NCI-H2196 (cell line): ENCODE measurements around the gene COPS8.

ENCODE experiments used
- DNase-seq: peaks from one replicate; lab custom pipeline; 2025; ENCODE audit not compliant: unreplicated experiment; lab: John Stamatoyannopoulos, UW

Gene COPS8

DNA sequence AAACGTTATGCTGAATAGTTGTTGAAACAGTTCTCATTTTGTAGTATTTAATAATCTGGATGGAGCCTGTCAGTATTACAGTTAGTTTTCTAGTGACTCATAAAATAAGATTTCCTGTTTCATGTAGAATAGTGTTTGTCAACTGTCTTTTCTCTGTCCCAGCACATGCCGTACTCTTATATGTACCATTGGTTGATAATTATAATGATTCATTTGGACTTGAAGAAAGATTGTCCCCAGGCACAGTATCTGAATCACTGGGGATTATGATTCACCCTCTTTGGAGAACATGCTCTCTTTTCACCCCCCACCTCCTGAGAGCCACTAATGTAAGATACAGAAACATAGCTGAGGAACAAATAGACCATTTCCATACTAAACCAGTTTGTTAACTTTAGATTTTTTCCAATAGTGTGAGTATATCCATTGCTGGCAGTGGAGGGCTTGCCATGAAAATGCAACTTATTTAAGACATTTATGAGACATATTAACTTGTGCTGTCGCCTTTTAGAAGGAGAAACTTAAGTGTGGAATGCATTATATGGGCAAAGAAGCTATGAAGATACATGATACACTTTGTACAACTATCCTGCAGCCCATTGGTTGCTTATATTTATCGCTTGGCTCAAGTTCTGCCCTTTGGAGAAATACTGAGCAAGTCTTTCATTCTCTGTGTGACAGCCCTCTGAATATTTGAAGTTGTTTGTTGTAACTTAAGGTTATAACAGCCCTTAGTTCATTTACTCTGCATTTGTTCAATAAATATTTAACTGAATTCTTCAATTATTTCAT lies 12.4 kb downstream of the COPS8 start:
- DNase-seq: no peak

DNA sequence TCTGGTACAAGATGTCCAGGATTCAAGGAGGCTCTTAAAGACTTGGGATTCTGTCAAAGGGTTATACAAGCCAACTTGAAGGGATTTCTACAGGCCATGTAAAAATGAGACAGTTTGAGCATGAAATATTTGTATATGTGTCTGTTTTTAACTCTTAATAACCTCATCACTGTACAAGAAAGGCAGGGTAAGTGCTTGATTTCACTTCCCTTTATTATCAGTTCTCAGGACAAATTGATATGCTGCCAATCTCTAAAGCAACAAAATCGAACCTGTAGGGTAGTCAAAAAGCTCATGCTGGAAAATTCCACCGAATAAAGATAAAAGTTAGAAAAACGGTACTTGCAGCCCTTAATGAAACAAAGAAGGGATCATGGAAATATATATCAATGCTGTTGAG lies 14.1 kb downstream of the COPS8 start:
- DNase-seq: no peak

DNA sequence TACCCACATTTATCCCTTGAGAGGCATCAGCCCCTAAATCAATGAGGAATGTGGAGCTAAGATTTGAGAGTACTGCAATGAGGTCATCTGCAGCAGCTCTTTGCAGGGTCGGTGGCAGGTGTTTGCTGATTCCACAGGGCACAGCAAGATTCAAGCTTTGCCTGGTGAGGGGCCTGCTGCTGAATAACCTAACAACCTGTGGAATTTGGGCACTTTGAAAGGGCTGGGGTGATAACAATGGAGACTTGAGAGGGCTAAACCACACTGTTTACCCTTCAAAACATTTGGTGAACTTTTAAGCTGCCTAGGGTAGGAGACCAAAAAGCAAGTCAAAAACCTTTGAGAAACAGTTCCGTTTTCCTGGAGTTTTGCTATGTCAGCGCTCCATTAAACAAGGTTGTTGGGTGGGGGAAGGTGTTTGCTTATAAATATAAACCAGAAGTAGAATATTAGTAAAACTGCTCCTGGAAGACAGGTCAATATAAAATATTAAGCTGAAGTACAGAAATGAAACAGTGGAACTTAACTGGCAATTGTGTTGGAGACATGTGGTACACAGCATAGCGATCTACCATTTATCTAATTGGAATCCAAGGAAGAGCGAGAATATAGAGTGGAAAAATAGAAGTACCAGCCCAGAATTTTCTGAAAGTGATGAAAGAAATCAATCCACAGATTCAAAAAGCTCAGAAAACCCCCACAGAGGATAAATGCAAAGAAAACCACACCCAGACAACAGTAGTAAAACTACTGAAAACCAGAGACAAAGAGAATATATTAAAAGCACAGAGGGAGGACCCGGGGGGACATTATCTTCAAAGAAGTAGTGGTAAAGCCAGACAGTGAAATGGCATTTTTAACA lies 15.7 kb downstream of the COPS8 start:
- DNase-seq: no peak

DNA sequence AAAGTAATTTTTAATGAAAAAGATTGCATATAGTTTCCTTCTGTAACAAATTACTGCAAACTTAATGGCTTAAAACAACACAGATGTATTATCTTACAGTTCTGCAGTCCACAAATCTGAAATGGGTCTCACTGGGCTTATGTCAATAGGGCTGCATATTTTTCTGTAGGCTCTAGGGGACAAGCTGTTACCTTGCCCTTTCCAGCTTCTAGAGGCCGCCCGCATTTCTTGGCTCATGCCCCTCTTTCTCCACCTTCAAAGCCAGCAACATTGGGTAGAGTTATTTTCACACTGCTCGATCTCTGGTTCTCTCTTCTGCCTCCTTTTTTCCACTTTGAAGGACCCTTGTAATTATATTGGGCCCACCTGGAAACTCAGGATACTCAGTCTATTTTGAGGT lies 16.7 kb downstream of the COPS8 start:
- no peak for DNase-seq

DNA sequence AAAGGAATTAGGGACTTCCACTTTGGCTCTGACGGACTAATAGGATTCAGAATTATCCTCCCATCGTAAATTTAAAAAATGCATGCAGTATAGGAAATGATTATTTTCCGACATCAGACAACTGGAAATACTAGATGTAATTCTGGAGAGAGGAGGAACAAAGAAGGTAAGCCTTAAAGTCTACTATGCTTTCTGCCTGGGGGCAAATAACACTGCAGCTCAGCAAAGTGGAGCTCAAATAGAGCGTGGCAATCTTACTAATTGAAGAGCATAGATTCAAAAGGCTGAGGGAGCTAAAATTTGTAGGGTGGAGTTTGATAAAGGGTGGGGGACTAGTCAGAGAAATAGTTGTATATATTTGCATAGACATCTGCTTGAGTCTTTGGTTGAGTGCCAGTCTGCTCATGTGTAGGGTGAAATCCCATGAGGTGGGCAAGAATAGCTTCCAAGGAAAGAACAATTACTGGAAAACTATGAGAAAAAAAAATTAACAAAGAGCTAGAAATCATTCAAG lies 23.8 kb downstream of the COPS8 start:
- DNase-seq: no peak

DNA sequence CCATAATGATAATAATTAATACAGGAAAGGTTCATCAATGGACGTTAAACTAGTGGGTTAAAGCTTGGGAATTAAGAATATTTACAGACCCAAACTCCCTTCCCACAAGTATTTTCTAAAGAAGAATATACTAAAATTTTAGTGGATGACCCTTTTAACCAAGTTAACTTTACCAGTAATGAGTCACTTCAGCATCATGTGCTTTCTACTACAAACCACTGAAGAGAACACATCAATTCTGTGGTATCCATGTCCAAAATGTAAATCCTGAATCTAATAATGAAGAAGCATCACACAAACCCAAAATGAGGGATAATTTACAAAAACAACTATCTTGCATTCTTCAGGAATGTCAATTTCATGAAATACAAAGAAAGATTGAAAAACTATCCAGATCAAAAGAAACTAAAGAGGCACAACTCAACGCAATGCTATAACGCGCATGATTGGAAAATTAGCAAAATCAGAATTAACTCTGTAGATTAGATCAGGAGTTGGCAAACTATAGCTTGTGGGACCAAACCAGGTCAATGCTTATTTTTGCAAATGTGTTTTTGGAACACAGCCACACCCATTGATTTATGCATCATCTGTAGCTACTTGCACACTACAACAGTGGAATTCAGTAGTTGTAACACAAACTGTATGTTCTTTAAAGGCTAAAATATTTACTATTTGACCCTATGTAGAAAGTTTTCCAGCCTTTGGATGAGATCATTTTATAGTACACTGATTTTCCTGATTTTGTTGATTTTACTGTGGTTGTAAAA lies 27.5 kb downstream of the COPS8 start:
- no peak for DNase-seq

DNA sequence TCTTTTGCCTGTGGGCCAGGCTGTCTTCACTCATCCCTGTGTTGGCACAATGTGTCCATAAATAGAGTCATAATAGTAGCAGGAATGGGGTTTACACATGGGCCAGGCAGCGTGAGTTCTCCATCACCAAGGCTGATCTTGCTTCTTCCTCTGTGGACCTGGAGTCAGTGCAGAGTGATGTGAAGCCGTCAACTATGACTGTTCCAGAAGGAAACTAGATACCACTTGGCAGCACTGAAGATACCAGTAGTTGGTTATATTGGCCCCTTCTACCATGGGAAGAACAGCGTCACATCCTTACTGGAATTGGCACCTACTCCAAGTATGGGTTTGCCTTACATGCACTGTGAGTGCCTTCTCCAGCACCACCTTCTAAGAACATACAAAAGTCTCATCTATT lies 30.2 kb downstream of the COPS8 start:
- no peak for DNase-seq

DNA sequence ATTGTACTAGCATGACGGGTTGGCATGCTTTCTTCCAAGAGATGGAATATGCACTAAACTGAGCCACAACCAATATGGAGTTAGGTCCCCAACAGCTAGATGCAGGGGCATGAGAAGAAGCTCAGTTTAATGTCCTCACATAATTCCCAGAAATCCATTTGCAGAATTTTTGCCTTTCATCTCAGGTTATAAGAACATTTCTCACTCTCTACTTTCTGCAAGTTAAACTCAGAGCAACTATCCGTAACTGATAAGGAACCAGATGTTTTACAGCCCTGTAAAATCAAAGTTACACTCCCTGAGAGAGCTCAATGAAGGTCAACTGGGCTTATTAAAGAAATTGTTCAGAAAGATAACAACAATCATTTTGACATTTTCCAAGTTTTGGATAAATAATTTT lies 30.7 kb downstream of the COPS8 start:
- no peak for DNase-seq

DNA sequence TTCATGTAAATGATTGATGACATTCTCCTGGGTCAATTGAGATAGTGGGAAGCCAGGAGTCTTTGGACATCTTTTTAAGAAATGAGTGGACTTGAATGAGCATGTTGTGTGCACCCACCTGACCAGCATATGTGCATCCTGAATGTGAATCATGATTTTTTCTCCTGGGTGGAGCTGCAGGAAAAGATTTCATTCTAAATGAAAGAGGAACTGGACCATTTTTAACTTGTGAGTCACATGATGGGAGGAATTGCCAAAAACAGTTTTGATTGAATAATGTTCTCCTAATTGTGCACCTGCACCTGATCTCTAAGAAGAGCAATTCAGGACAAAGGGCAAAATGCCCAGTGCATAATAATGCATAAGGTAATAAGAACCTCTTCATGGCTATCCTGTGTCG lies 32.3 kb downstream of the COPS8 start:
- DNase-seq: peak; percentile 77

DNA sequence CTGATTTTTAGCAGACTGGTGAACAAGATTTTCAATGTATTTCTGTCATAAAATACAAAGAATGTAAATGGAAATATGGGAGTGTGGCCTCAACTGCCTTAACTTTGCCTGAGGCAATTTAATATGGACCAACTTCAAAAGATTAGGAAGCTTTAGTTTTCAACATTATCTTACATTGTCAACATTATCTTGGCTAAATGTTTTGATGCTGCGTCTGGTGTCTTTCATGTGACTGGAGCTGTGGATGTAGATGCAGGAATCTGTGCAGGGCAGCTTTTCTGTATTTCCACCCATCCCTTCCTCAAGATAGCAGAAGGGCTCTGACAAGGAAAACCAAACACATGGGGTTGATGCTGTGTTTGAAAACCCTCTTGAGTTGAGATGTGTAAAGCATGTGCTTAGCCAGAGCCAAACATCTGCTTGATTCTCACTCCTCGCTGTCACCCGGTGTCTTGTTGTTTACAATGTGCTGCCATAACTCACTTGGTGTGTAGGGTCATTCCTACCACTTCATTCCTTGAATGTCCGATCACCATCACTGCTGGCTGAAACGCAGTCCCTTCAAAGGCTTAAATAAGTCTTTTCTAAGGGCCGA lies 33.0 kb downstream of the COPS8 start:
- DNase-seq: peak; percentile 16

DNA sequence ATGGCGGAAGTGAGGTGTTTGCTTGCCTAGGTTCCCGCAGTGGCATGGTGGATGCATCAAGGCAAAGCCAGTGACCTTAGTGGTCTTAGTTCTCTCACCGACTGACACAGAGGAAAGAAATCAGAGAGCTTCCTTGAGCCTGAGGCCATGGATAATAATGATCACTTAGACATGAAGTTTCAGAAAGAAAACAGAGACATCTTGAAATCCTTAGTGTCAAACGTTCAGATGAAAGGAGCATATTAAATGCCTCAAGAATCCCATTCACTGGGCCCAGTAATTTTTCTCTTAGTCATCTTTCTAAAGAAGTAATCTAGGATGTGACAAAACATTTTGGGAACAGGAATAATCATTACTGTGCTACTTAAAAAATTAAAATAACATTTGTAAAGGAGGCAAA lies 35.2 kb downstream of the COPS8 start:
- DNase-seq: no peak

DNA sequence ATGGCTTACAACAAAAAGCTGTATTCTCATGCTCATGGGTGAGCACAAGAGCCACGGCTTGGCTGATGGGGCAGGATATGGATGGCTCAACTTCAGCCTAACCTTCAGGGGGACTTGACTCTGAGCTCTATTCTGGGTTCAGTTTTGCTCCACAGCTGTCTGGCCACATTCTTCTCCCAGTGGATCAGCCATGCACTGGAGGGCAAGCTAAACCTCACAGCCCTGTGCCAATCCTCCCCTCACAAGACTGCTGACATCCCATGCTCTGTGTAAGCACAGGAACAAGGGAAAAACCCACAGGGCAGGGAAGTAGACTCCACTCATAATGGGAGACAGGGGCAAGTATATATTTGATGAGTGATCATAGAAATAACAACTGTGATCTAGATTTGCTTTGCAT lies 35.6 kb downstream of the COPS8 start:
- DNase-seq: no peak

DNA sequence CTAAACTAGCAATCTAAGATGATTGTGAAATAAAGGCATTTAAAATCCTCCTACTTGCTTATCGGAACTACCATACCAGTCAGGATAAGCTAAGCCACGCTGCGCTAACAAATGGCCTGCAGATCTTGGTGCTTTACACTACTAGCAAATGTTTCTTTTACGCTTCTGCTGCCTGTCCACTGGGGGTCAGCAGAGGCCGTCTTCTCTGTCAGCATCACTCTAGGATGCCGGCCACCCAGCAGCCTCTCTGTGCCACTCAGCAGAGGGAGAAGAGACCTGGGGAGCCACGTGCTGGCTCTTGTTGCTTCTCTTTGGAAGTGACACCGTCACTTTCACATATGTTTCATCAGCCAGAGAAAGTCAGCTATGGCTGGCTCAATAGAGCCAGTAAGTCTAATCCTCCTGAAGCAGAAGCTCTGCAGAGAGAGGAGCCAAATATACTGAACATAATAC lies 36.6 kb downstream of the COPS8 start:
- peak; percentile 36 for DNase-seq

DNA sequence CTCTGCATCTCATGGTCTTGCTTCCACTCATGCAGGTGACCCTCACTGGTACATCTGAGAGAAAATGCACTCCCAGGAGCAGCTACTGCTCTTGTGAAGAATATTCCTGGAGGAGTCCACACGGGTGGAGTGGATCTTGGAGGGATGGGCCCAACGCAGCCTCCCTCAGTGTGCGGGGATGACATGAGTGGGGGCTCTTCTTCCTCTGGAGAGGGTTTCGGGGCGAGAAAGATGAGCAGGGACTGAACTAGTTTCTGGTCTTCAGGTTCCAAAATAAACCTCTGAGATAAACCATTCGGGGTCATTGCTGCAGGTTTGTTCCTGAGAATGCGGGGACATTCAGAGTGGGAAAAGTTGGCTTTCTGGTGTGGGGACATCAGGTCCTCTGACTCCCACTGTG lies 39.1 kb downstream of the COPS8 start:
- DNase-seq: no peak

DNA sequence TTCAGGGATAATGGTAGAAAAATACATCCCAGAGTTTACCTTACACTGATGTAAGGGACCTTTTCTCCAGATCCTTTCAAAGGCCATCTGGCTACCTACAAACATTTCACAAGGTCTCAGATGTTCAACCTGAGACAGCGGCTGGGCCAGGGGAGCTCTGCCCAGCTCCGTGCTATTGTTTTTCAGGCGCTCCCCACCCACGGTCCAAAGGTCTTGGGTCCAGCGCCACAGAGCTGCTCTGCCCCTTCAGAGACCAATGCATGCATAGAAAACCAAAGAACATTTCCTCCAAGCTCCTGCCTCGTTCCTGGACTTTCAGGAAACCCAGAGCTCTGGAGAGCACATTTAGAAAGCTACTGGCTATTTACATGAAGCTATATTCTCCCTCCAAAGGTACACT lies 40.3 kb downstream of the COPS8 start:
- DNase-seq: no peak

DNA sequence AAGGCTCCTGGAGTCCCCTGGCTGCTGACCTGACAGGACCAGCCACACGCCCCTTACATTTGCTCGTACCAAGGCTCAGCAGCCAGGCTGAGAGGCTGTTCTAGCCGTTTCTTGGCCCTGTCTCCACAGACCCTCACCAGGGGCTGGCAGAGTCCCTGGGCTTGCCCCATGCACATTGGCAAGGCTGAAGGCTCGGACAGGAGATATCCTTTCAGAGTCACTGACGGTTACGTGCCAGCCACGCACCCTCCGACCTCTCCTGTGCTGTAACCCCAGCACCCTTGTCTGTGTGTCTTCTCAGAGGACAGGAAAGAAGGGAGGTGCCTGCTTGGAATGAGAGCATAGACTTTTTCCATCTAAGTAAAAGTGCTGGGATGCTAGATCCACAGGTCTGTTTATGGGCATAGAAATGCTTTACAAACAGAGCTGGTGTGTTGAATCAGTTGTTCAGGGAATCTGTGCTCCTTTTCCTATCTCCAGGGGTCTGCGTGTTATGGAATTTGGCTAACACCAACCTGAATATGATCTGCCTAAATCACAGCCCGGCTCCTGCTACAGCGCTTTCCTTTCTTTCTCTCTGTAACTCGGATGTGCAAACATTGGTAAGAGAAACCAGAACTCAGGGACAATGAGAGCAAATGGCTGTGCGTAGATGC lies 41.0 kb downstream of the COPS8 start:
- no peak for DNase-seq

DNA sequence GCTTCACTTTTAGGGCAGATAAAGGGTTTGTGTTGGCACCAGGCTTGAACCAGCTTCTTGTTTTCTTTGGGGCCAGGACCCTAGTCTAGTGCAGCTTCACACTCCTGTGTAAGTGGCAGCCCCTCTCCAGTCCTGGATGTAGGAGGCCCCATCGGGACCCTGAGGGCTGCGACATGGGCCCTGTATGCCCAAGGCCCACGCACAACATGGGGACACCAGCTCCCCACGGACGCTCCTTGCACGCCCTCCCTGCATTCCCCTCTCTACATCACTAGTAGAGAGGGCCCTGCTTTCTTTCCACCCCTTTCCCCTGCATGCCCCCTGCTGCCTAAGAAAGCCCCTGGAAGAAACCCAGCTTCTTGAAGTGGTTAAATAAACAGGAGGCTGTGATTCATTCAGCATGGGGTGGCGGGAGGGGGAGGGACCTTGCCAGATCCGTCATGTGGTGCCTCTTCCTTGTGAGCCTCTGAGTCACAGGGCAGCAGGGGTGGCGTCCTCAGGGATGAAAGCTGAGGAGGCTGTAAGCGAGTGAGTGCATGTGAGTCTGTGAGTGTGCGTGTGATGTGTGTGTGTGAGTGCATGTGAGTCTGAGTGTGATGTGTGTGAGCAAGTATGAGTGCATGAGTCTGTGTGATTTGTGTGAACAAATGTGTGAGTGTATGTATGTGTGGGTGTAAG lies 42.5 kb downstream of the COPS8 start:
- DNase-seq: peak; percentile 70

DNA sequence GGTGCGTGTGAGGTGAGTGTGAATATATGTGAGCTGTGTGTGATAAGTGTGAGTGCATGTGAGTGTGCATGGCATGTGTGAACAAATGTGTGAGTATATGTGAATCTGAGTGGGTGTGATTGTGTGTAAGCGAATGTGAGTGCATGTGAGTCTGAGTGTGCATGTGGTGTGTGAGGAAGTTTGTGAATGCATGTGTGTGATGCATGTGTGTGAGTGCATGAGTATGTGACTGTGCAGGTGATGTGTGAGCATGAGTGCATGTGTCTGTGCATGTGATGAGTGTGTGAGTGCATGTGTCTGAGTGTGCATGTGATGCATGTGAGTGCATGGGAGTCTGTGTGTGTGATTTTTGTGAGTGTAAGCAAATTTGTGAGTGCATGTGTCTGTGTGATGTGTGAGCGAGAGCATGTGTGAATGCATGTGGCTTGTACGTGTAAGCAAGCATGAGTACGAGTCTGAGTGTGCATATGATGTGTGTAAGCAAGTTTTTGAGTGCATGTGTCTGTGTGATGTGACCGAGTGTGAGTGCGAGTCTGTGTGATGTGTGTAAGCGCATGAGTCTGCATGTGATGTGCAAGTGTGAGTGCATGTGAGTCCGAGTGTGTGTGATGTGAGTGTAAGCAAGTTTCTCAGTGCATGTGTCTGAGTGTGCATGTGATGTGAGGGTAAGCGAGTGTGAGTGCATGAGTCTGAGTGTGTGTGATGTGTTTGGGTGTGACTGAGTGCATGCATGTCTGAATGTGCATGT lies 43.3 kb downstream of the COPS8 start:
- DNase-seq: no peak

DNA sequence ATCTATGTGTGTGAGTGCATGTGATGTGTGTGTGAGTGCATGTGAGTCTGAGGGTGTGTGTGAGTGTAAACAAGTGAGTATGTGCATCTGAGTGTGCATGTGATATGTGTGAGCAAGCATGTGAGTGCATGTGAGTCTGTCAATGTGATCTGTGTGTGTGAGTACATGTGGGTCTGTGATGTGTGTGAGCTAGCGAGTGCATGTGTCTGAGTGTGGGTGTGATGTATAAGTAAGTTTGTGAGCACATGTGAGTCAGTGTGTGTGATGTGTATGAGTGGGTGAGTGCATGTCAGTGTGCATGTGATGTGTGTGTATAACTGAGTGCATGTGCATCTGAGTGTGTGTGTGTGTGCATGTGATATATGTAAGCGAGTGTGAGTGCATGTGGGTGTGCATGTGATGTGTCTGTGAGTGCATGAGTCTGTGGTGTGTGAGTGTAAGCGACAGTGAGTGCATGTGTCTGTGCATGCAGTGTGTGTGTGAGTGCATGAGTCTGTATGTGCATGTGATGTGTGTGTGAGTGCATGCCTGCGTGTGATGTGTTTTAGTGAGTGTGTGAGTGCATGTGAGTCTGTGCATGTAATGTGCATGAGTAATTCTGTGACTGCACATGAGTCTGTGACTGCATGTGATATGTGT lies 44.1 kb downstream of the COPS8 start:
- DNase-seq: no peak
